SKM-1 treated with dmso at 0.1 percent for 144 hours (cell line): Measurements from ENCODE around the gene UAP1L1.
"Not testable (repeated sequence)": the region's sequence is repeated elsewhere in the genome, so short reads cannot be mapped to it uniquely, and the experiment has no call there.

Experiments
- DNase-seq: peaks from one replicate; lab custom pipeline; 2025; ENCODE audit not compliant: unreplicated experiment; lab: John Stamatoyannopoulos, UW

Gene UAP1L1

DNA sequence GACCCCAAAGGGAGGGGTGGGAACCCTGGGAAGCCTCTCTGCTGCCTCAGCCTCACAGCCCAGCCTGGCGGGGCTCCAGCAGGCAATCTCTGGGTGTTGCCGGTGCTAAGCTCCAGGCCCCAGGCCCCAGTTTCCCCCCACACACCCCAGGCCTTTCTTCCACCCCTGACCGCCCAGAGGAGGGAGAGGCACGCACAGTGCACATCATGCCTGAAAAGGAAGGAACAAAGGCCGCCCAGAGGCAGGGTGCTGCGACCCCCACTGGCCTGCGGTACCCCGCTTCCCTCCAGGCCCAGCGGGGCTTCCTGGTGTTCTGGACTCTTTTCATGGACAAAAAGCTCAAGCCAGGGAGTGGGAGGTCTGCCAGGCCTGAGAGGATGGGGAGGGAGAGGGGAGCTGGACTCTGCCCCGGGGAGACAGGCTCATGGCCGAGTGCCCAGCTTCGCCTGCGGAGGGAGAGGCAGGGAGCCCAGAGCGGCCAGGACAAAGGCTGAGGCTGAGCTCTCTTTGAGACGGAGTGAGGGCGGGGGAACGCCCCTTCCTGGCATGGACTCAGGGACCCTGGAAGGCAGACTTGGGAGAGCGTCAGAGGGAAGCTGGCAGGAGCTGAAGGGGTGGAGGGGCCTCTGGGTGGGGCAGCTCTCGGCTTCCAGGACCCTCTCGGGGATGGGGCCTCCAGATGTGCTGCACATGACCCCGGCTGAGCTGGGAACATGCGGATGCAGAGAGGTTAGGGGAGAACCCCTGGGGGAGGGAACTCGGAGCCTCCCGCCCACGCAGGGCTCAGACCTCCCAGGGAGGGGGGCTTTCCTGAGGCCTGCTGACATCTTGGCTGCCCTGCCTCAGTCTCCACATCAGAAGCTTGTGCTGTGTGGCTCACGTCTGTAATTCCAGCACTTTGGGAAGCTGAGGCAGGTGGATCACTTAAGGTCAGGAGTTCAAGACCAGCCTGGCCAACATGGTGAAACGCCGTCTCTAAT is 21.6 kb upstream of the UAP1L1 start:
- DNase-seq, result no peak

DNA sequence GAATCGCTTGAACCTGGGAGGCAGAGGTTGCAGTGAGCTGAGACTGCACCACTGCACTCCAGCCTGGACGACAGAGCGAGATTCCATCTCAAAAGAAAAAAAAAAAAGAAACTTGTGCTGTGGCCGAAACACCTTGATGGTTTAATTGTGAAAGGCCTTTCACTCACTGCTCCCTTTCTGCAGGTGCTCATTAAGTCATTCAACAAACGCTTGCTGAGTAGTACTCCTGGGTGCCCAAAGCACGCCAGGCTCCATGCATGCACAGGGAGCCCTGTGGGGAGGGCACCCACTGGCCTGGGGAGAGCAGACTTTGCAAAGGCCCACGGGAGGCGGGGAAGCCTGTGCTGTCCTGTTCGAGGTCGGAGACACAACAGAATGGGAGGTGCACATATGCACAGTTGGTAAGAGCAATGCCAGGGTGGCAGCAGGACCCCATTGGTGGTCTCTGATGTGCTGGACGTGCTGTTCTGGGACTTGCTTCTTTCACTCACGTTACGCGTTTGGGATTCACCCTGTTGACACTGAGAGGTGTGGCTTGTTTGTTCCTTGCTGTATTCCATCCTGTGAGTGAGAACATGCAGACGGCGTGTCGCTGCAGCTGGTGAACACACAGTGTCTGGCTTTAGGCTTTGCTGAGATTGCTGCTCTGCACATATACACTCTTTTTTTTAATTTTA is 20.4 kb upstream of the UAP1L1 start:
- no peak for DNase-seq

DNA sequence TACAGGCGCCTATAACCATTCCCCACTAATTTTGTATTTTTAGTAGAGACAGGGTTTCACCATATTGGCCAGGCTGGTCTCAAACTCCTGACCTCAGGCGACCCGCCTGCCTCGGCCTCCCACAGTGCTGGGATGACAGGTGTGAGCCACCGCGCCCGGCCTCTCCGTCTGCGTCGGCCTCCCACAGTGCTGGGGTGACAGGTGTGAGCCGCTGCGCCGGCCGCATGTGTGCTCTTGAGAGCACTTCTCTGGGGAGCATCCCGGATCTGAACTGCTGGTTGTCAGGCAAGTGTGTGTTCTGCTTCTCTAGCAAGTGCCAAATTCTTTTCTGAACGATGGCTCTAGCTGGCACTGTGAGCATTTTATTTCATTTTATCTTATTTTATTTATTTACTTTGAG is 19.8 kb upstream of the UAP1L1 start:
- DNase-seq, result no peak

DNA sequence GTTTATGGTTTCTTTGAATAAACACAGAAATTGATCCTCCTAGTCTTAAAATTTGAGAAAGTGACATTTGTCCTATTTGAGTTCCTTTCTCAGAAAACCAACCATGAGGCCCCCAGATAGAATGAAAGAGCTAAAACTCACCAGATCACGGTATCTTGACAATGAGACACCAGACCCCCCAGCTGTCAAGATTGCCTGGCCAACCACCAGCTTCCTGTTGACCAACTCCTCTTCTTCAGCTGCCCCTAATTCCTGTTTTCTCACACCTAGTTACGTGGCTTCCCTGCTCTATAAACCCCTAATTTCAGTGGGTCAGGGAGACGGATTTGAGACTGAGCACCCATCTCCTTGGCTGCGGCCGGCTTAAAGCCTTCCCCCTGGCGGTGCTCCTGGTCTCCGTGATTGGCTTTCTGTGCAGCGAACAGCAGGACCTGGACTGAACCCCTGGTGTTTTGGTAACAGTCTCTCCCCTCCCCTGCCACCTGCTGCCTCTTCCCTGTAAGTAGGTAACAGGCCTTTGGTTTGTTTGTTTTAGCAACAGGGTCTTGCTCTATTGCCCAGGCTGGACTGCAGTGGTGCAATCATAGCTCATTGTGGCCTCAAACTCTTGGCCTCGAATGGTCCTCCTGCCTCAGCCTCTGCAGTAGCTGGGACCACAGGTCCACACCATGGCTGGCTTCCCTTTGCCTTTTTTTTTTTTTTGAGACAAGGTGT is 18.6 kb upstream of the UAP1L1 start:
- DNase-seq, result no peak

DNA sequence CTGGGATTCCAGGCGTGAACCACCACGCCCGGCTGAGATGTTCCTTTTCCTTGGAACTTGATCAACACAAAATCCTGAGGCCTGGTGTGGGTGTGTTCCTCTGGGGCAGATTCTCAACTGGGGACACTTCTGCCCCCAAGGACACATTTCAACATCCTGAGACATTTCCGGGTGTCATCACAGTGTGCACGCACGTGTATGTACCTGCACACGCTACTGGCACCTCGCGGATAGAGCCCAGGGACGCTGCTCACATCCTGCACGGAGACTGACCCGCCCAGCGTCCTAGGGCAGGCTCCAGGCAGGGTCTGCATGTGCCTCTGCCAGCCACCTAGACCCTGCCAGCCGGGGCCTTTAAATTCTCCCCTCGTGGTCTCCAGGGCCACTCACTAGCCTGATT is 14.9 kb upstream of the UAP1L1 start:
- no peak for DNase-seq

DNA sequence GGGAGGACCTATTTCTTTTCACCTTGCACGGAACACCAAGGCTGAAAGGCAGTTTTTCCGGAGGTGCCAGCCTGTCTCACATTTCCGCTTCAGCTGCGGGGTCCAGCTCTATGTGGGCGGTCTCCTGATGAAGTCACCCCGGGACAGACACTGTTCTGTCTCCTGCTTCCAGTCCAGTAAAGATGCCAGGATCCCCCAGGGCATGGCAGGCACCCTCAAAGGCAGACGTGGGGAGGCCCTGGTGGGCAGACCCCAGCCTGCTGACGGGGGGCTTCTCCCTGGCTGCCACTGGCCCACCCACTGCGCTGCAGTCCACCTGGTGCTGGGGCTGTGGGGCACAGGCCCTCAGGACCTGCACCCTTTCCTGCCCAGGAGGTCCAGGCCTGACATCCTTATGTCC is 14.5 kb upstream of the UAP1L1 start:
- DNase-seq, result not testable (repeated sequence)

DNA sequence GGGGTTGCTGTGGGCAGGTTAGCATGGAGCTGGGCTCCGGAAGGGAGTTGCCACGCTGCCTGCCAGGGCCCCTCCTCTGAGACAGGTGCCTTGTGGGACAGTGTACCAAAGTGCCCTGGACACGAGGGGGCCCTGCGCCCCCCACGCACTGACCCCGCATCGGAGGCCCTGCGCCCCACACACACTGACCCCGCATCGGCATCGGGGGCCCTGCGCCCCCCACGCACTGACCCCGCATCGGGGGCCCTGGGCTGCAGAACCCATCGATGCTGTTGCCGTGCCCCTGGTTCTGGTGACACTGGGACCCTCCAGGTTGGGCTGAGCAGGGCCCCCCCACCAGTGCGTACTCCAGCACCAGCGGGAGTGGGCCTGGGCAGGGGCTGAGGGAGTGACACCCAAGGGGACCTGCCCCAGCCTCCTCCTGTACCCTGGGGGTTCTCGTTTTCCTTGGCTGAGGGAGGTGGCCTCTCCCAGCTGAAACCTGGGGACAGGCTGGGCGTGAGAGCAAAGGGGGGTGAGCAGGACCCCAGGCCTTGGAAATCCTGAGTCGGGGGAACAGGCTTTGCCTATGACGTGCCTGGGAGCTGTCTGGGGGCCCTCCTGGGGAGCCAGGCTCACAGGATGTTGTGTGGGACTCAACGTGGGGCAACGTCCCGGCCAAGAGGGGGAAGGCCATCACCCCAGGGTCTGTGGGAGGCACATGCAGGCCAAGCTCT is 13.8 kb upstream of the UAP1L1 start:
- no peak for DNase-seq

DNA sequence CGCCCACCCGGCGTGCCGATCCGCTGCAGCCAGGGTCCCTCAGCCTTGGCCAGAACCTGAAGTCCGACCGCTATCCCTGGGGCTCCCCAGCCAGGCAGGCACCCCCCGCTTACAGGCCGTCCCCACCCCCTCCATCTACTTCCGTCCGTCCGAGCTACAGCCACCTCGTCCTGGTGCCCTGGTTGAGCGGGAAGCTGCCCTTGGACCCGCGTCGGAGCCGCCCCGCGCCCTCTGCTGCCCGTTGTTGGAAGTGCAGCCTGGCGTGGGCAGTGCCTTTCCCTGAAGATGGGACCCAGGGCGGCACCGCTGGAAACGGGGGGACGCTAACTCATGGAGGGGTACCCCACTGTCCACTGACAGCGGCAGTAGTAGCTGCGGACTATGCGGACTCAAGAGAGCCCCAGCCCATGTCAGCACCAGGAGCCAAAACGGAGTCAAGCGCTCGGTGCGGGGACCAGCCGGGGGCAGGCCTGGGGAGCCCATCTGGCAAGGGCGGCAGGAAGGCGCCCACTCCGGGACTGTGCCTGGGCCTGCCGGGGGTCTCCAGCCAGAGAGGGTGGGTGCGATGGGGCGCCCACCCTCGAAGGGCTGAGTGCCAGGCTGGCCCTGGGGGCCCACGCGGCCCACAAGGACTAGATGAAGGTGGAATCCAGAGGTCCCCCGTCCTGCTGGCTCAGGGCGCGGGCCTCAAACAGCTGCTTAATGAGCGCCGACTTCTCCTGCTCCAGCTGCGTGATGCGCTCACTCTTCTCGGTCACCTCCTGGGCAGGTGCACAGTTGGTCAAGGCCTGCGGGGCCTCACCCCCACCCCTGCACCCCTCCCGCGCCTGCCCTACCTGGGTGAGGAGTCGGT is 13.1 kb upstream of the UAP1L1 start:
- peak; percentile 44 for DNase-seq

DNA sequence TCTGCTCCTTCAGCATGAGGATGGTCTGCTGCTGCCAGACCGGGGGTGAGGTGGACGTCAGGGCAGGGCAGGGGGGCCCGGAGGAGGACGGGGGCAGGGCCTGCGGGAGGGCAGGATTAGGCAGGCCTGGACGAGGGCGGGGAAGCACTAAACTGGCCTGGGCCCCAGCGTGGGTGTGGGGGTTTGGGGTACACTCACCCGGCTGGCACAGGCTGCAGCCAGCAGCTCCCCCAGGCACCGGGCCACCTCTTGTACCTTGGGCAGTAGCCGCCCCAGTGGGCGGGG is 12.5 kb upstream of the UAP1L1 start:
- no peak for DNase-seq

DNA sequence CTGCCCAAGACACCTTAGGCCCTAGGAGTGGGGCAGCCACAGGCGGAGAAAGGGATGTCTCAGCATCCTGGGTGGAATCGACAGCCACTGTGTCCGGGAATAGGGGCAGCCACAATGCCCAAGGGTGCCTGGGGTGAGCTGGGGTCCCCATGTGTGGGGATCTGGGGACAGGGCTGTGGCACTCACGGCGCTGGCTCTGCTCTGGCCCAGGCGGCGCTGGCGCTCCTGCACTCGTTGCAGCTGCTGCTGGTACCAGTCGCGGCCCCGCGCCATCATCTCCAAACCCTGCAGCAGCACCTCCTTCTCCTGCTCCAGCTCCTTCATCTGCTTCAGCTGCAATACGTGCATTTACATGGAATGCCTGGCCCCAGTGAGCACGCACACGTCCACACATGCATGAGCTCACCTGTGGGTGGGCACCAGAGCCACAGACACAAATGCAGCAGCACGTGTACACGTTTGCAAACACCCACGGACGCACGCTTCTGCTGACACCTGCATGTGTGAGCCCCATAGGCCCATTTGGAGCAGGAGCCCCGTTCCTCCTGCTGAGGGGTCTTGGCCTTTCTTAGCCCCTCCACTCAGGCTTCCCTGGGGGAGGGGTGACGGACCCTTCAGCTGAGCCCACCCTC is 11.9 kb upstream of the UAP1L1 start:
- no peak for DNase-seq

DNA sequence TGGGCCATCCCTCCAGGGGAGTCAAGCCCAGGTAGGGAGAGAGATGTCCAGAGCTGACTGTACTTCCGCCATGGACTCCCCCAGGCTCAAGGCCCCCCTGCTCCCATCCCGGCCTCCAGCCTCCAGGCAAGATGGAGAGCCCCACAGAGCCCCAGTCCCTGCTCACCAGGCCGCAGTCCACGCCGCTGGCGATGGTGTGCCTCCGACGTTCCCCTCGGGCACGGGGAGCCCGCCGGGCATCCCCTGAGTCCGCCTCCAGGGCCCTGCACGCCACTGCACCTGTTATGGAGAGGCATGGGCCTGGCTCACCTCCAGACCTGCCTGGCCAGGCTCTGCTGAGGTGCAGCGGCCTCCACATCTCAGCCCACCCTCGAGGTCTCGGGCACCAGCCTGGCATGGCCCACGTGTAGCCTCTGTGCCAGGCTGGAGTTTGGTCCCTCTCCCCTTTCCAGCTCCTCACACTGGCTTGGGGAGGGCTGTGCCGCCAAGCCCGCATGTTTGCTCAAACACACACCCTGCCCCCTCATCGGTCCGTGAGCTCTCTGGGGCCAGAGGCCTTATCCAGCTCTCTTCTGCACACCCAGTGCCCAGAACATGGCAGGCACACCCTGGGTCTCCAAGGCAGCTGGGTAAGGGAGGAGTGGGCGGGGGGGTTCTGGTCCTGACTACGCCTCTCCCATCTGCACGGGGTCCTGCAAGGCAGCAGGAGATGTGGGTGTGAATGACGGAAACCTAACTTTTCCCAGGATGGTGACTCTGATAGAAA is 11.0 kb upstream of the UAP1L1 start:
- DNase-seq, result no peak

DNA sequence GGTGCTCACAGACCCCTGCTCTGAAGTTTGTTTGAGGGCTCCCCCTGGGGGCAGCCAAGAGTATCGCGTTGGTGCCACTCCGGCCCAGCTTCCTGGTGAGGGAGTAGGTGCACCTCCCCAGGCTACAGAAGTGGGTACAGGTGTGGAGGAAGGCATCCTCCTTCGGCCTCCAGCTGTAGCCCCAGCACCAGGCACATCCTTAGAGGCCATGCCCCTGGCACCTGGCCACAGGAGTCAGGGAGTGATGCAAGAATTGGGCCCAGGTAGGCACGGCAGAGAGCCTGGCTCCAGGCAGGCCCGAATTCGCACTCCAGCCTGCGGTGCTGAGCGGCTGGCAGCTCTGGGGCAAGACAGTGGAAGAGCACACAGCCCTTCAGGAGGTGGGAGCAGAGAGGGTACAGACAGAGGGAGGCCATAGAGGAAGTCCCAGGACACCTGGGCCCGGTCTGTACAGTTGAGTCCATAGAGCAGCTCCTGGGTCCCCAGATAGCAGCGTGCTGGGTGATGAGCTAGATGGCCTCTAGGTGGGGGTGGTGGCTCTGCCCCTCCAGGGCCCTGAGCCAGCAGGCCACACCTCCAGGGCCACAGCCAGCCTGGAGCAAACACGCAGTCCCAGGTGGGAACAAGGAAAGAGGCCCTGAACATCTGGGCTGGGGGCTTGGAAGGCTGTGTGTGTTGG is 9.3 kb upstream of the UAP1L1 start:
- DNase-seq, result peak; percentile 77

DNA sequence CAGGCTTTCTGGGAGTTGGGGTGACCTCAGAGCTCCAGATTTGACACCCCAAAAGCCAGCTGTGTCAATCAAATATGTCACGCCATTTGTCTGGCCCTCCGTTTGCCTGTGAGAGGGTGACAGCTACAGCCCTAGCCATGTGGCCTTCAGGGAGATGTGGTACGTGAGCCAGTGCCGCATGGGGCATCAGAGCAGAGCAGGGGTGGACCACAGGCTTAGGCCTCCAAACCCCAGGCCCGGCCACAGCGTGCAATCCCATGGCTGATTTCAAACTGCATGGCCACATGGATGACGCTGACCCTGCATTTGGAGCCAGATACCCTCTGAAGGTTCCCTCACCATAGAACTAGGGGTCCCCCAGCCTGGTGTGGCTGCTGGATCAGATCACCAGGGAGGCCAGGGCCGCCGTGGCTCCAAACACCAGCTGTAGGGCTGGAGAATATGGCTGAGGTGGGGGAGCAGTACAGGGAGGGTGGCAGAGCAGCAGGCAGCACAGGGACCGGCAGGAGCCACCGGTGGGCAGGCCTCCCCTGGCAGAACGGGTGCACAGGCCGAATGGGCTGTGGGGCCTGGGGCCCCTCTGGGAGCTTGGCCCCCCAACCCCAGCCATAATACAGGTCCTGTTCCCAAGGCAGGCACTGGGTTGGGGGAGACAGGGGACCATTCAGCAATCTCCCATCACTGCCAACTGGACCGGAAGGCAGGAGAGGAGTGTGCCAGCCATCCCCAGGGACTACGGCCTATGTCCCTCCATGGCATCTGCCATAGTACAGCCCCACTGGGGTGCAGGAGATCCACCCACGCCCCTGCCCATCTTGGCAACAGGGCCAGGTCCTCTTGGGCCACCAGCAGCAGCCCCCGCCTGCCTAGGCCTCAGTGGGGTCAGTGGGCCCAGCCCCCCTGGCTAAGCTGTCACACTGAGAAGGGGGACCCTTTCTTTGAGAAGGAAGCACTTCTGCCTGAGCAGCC is 8.5 kb upstream of the UAP1L1 start:
- DNase-seq, result no peak

DNA sequence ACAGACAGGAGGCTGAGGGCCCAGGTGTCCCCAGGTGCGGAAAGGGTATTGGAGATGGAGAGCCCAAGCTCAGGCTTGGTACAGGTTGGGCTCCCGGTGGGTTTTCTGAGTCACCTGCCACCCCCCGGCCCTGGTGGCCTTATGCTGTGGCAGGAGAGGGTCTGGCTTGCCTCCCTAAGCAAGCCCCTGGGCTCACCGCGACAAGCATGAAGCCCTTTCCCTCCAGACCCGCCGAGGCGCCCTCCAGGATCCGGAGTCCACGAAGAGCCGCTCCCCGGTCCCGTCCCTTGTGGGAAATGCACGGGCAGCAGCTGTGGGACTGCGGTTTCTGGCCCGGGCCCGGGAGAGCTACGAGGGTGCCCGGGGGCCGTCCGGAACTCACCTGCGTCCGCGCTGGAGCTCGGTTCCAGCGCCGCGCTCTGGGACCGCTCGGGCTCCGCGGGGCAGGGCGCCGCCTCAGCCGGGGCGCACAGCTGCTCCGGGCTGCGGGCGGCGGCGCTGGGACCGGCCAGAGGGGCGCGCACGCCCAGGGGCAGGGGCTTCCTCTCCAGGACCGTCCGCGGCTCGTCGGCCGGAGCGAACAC is 7.7 kb upstream of the UAP1L1 start:
- DNase-seq, result no peak

DNA sequence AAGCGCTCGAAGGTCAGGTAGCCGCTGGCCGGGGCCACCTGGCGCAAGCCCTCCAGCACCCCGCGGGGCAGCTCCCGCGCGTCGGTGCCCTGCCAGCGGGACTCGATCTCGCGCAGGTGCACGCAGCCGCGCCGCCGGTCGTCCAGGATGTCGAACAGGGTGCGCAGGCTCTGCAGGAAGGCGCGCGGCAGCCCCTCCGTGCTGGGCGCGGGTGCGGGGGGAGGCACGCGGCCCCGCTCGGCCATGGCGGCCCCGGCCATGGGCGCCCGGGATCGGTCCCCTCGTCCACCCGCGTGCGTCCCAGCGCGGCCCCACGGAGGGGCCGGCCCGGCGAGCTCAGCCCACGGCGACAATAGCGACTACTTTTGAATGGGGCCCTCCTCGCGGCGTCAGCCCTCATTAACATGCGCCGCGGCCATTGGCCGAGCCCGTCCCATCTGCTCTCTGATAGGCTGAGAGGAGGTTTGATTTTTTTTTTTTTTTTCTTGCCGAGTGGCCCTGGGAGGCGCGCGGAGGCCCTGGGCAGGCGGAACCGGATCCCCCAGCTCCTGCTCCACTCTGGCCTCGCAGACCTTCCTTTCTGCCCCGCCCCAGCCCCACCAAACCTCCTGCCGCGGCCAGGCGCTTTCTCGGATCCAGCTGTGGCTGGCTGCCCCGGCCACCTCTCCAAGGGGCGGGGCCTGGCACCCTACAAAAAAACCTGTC is 7.0 kb upstream of the UAP1L1 start, which contains the start of gene SAPCD2:
SAPCD2 (minus strand) TSS at position 357 of the 705 bp plus-strand sequence; CDS start at position 260, 97 bp downstream.
- DNase-seq, result peak; percentile 89

DNA sequence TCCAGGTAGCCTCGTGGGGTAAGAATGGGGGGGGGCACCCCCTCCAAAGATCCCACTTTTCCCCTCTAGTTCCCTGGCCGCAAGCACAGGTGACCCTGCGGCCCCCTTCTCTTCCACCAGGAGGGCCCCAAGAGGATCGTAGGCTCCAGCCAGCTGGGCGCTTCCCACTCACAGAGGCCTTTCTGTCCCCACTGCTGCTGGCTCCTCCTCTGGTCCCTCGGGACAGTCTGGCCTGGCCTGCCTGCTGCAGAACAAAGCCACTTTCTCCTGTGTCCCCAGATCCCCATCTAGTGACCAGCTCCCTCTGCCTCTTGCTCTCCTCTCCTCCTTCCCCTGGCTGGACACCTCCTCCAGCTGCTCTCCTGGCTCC is 6.4 kb upstream of the UAP1L1 start:
- no peak for DNase-seq
